ENCODE data around the gene ACSL5.

Gene ACSL5

DNA sequence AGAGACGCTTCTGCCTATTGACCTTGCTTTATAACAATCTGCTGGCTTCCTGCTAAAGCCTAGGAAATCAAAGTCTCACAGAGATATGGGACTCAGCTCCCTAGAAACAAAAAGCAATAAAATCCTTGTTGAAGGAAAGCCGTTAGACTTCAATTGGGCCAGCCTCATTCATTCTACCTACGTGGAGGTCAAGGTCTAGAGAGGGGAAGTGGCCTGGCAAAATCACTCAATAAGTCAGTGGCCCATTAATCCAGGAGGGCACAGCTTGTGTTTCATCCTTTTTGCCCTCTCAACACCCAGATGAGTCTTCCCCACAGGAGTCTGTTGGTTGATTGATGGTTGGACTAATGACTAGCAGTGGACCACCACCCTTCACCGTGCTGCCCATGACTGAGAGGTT, 40.5 kb upstream of the ACSL5 start:
- DNase-seq (ENCODE audit: low read depth) = no peak
- H3K4me3 ChIP-seq (ENCODE audit: low read length) = no peak overlapping the region
- TF ChIP-seq CTCF (conservative IDR thresholded peaks at IDR 0.05; ENCODE audit: low read depth, low read length) = no peak

DNA sequence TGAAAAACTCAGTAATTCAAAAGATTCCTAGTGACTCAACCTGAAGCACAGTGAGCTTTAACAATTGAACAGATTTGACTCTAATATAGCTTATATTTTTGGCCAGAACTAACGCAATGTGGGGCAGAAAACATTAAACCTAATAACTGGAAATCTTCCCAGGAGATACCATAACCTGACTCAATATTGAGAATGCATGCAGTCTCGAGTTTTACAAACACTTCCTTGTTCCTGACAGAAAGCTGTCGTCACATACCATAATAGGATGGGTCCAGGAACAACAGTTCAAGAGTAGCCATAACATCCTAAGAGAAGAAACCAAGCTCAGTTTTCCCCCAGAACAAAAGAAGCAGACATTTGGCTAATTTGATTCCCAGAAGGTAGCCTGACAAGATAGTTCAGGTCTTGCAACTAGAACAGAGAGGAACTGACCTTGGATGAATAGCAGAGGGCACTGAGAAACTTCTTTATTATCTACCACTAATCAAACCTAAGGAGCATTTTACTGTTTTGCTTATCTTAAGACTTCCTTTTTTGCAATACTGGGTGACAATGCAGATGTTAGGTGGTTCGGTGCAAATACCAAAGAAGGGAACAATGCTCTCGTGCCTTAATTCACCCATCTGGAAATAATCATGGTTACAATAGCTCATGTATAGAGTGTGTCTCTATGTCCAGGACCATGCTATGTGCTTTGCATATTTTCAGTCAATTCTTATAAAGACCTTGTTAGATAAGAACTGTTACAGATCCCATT, 38.6 kb upstream of the ACSL5 start:
- no peak overlapping the region for H3K4me3 ChIP-seq (ENCODE audit: low read length)
- TF ChIP-seq CTCF (conservative IDR thresholded peaks at IDR 0.05; ENCODE audit: low read depth, low read length) = no peak
- no peak for DNase-seq (ENCODE audit: low read depth)

GRCh38 chr10:112335868-112336265, 38.0 kb upstream of the ACSL5 start:
- no peak for DNase-seq (ENCODE audit: low read depth)
- TF ChIP-seq CTCF (conservative IDR thresholded peaks at IDR 0.05; ENCODE audit: low read depth, low read length) = no peak

DNA sequence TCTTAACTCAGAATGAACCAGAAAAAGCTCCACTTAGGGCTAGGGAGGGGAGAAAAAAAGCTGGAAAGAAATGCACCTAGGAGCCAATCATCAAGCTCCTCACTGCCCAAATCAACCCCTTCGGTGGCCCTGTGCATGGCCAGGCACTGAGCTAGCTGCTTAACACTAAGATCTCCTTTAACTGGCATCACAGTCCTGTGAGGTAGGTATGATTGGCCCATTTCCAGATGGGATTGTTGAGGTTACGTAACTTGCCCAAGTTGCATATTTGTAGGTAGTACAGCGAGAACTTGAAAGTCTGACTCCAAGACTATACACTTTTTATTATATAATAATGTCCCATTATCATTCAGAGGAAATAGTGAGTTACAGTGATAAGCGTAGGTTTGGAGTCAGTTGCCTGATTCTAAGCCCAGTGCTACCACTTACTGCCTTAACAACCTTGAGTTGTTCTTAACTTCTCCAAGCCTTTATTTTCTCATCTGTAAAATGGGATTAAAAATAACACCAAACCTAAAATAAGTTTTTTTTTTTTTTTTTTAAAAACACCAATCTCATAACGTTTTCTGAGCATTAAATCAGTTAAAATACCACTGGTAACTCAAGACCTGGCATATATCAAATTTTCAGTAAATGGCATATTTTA, 37.2 kb upstream of the ACSL5 start:
- no peak for TF ChIP-seq CTCF (conservative IDR thresholded peaks at IDR 0.05; ENCODE audit: low read depth, low read length)
- no peak for DNase-seq (ENCODE audit: low read depth)
- no peak overlapping the region for H3K4me3 ChIP-seq (ENCODE audit: low read length)

More at GRCh38 chr10:112335868-112336265, 38.0 kb upstream of the ACSL5 start:
- H3K4me3 ChIP-seq (ENCODE audit: low read length) = no peak overlapping the region

GRCh38 chr10:112338957-112339356, 35.0 kb upstream of the ACSL5 start:
- no peak for DNase-seq (ENCODE audit: low read depth)
- H3K4me3 ChIP-seq (ENCODE audit: low read length) = no peak overlapping the region
- no peak for TF ChIP-seq CTCF (conservative IDR thresholded peaks at IDR 0.05; ENCODE audit: low read depth, low read length)

GRCh38 chr10:112340601-112341000, 33.3 kb upstream of the ACSL5 start:
- DNase-seq (ENCODE audit: low read depth) = no peak
- H3K4me3 ChIP-seq (ENCODE audit: low read length) = no peak overlapping the region
- TF ChIP-seq CTCF (conservative IDR thresholded peaks at IDR 0.05; ENCODE audit: low read depth, low read length) = no peak
